ENCODE measurements around the gene LPP. TPM values are rescaled to one million over a fixed set of nuclear protein-coding genes. Genes with fewer than 3 reads are reported as not detected.
A peak's percentile ranks its signal among the peaks of the same experiment; 100 is the strongest.

LPP gene
- total RNA-seq, 4 donors from 2014 or later = 183 to 293 (median 242) TPM

- H3K27ac ChIP-seq = no peak overlapping the region
- 96 to 97% methylated on average over 1 of the region's 1 CpG for WGBS, 2 donors
Observed at GRCh38 chr3:188677344-188677743, 523.4 kb downstream of the LPP start.

DNA sequence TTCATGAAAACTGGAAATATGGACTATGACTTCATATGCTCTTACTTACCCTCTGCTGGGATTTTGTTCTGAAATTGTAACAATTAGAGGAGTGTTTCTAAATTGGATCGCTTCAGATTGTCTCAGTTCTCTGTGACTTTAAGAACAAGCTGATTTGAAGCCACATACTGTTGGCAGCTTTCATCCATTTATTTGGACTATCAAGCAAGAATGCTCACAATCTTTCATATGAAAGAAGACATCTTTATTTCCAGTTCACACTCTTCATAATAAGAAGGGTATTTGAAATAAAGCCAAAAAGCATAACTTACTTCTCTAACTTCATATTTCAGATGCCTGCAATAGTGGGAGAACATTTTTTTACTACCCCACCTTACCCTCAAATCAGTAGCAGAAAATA is 526.2 kb downstream of the LPP start:
- Histone ChIP-seq H3K9me3 (no peaks in the 10 kb centered on the region), H3K4me1 (peaks cover 0 to 48% (median 18%) of the 10 kb centered on the region in 4 donors), H3K36me3 (no peaks in the 10 kb centered on the region), H3K27ac (peak overlapping the region; percentile 37 to 87 (median 65)), H3K27me3 (no peaks in the 10 kb centered on the region), H3K4me3 (peak overlapping the region in 1 of 4 donors; percentile 1)
- no peak for DNase-seq (ENCODE audit: low spot score in 2 of 2)
- 17 to 28% methylated on average over 1 of the region's 1 CpG for WGBS, 2 donors
- TF ChIP-seq, protein P1, sequence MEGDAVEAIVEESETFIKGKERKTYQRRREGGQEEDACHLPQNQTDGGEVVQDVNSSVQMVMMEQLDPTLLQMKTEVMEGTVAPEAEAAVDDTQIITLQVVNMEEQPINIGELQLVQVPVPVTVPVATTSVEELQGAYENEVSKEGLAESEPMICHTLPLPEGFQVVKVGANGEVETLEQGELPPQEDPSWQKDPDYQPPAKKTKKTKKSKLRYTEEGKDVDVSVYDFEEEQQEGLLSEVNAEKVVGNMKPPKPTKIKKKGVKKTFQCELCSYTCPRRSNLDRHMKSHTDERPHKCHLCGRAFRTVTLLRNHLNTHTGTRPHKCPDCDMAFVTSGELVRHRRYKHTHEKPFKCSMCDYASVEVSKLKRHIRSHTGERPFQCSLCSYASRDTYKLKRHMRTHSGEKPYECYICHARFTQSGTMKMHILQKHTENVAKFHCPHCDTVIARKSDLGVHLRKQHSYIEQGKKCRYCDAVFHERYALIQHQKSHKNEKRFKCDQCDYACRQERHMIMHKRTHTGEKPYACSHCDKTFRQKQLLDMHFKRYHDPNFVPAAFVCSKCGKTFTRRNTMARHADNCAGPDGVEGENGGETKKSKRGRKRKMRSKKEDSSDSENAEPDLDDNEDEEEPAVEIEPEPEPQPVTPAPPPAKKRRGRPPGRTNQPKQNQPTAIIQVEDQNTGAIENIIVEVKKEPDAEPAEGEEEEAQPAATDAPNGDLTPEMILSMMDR (IDR thresholded peaks at IDR 0.05) = no peak
- TF ChIP-seq POLR2A (IDR thresholded peaks at IDR 0.05) (no peak), EP300 (IDR thresholded peaks at IDR 0.05) (no peak)

More at GRCh38 chr3:188677344-188677743, 523.4 kb downstream of the LPP start:
- H3K4me3 ChIP-seq = no peak overlapping the region
- TF ChIP-seq EP300 (IDR thresholded peaks at IDR 0.05) = no peak
- TF ChIP-seq, protein P1 (IDR thresholded peaks at IDR 0.05) = no peak
- no peak for TF ChIP-seq POLR2A (IDR thresholded peaks at IDR 0.05)
- H3K27me3 ChIP-seq = no peaks in the 10 kb centered on the region
- DNase-seq (ENCODE audit: low spot score in 2 of 2) = no peak
- no peaks in the 10 kb centered on the region for H3K9me3 ChIP-seq
- H3K4me1 ChIP-seq = peaks cover 0 to 52% (median 18%) of the 10 kb centered on the region in 4 donors
- H3K36me3 ChIP-seq = no peaks in the 10 kb centered on the region

DNA sequence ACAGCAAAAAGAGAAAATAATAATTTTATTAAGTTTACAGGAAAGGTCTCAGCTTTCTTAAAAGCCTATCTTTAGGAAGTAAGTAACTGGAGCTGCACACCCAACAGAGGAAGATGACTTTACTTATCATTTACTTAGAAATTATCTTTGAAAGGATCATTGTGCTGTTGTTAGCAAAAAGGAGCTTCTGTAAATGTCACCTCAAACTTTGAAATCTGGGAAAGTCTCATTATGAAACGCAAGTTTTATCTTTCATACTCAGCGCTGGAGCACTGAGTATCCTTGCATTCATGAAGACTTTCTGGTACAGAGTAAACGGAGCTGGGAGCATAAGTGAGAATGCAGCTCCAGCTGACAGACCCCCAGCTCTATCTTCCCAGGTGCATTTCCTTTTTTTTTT is 526.6 kb downstream of the LPP start:
- TF ChIP-seq, protein P1 (IDR thresholded peaks at IDR 0.05) = no peak
- TF ChIP-seq EP300 (IDR thresholded peaks at IDR 0.05) = no peak
- Histone ChIP-seq H3K27ac (peak overlapping the region in 2 of 4 donors; percentile 70 to 87), H3K27me3 (no peaks in the 10 kb centered on the region), H3K9me3 (no peaks in the 10 kb centered on the region), H3K4me3 (no peak overlapping the region), H3K36me3 (no peaks in the 10 kb centered on the region), H3K4me1 (peaks cover 0 to 48% (median 18%) of the 10 kb centered on the region in 4 donors)
- no peak for DNase-seq (ENCODE audit: low spot score in 2 of 2)
- WGBS, 2 donors = 44% methylated on average over 3 of the region's 3 CpGs

- H3K9me3 ChIP-seq = no peaks in the 10 kb centered on the region
- H3K27ac ChIP-seq = no peak overlapping the region
- H3K4me3 ChIP-seq = no peak overlapping the region
- no peaks in the 10 kb centered on the region for H3K27me3 ChIP-seq
- 96 to 97% methylated on average over 4 of the region's 4 CpGs for WGBS, 2 donors
- H3K36me3 ChIP-seq = no peaks in the 10 kb centered on the region
- TF ChIP-seq, protein P1 (IDR thresholded peaks at IDR 0.05) = no peak
- TF ChIP-seq POLR2A (IDR thresholded peaks at IDR 0.05) (no peak), EP300 (IDR thresholded peaks at IDR 0.05) (no peak)
- peaks cover 0 to 48% (median 18%) of the 10 kb centered on the region in 4 donors for H3K4me1 ChIP-seq
- DNase-seq (ENCODE audit: low spot score in 2 of 2) = no peak
Observed at GRCh38 chr3:188682316-188682715, 528.4 kb downstream of the LPP start.

DNA sequence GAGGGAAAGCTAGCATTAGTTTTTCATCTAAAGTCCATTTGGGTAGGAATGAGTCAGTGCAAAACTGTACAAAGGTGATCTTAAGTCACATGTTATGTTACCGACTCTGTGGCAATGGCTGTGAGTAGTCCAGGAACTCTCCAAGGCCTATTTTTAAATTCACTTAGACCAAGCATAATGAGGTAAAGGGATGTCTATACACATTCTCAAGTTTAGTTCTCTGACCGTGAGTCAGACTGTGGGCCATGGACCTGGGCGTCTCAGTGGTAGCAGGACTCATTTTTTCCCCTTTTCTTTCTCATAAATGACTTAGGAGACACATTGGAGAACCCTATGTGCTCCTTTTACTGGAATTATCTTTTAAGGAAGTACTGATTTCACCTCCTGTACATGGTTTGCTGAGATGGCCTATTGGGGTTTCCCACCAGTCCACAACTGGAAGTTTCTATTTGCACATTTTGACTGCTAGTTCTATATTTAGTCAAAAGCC is 529.1 kb downstream of the LPP start:
- H3K36me3 ChIP-seq = no peaks in the 10 kb centered on the region
- peak overlapping the region in 1 of 4 donors; percentile 25 for H3K27ac ChIP-seq
- no peak for DNase-seq (ENCODE audit: low spot score in 2 of 2)
- WGBS, 2 donors = 68 to 73% methylated on average over 3 of the region's 3 CpGs
- TF ChIP-seq EP300 (IDR thresholded peaks at IDR 0.05) (peak in 1 of 2 donors; percentile 21), POLR2A (IDR thresholded peaks at IDR 0.05) (no peak)
- TF ChIP-seq, protein P1 (IDR thresholded peaks at IDR 0.05) = no peak
- H3K9me3 ChIP-seq = no peaks in the 10 kb centered on the region
- peaks cover 0 to 48% (median 18%) of the 10 kb centered on the region in 4 donors for H3K4me1 ChIP-seq
- no peak overlapping the region for H3K4me3 ChIP-seq
- H3K27me3 ChIP-seq = no peaks in the 10 kb centered on the region

Data from tibial nerve (tissue), 4 donors.